SU-DHL-6 (cell line): Measurements from ENCODE around the gene NR2F1-AS1.

Experiments
- H2AFZ ChIP-seq: fragments of 200-600 bp; sonication (generic); 2 replicates; pipeline ENCODE4 v1.6.1; 2014; ENCODE audit warnings: low read depth, mild to moderate bottlenecking, moderate library complexity, mixed read lengths, antibody characterized with exemption, low read length; ENCODE audit not compliant: severe bottlenecking
- H3F3A ChIP-seq: fragments of 200-600 bp; shearing (Covaris generic); 2 replicates; pipeline ENCODE4 v1.6.0; 2016; ENCODE audit warnings: antibody characterized with exemption, mild to moderate bottlenecking; ENCODE audit not compliant: insufficient read depth
- H3K27ac ChIP-seq: fragments of 200-600 bp; sonication (generic); 2 replicates; pipeline ENCODE4 v1.5.1; 2016; ENCODE audit warnings: low read depth, mild to moderate bottlenecking, low read length, moderate library complexity, mixed read lengths
- H3K27me3 ChIP-seq: fragments of 200-600 bp; sonication (generic), shearing (Covaris generic); 2 replicates; pipeline ENCODE4 v1.6.0; 2014; ENCODE audit warnings: mild to moderate bottlenecking, low read length
- H3K36me3 ChIP-seq: fragments of 200-600 bp; sonication (generic); 2 replicates; pipeline ENCODE4 v1.6.1; 2014; ENCODE audit warnings: mild to moderate bottlenecking, low read length, mixed read lengths
- H3K4me2 ChIP-seq: fragments of 300-600, 200-600 bp; shearing (Covaris generic), sonication (generic); 2 replicates; pipeline ENCODE4 v1.6.0; 2014; ENCODE audit warnings: low read length, low read depth, mild to moderate bottlenecking; ENCODE audit not compliant: poor library complexity, severe bottlenecking
- H3K4me3 ChIP-seq: fragments of 200-600 bp; sonication (generic); 2 replicates; pipeline ENCODE4 v1.5.1; 2014; ENCODE audit warnings: antibody characterized with exemption, low read length, mild to moderate bottlenecking, mixed read lengths; ENCODE audit not compliant: insufficient read depth, poor library complexity, severe bottlenecking
- H3K79me2 ChIP-seq: fragments of 200-600 bp; sonication (generic); 2 replicates; pipeline ENCODE4 v1.6.1; 2014; ENCODE audit warnings: mild to moderate bottlenecking, low read length, moderate library complexity; ENCODE audit not compliant: insufficient read depth
- H3K9ac ChIP-seq: fragments of 200-600 bp; sonication (generic); 2 replicates; pipeline ENCODE4 v1.7.0; 2014; ENCODE audit warnings: mild to moderate bottlenecking, low read length
- H3K9me2 ChIP-seq: fragments of 200-600 bp; sonication (generic); replicated peaks from 2 replicates; pipeline ENCODE4 v1.6.1; 2014; ENCODE audit warnings: low read length; ENCODE audit not compliant: insufficient read depth
- H3K9me3 ChIP-seq: fragments of 200-600 bp; sonication (generic); 2 replicates; pipeline ENCODE4 v1.6.1; 2014; ENCODE audit warnings: low read length, mixed read lengths; ENCODE audit not compliant: insufficient read depth
- H4K20me1 ChIP-seq: fragments of 200-600 bp; sonication (generic); 2 replicates; pipeline ENCODE4 v1.6.1; 2014; ENCODE audit warnings: low read depth, mild to moderate bottlenecking, antibody characterized with exemption, low read length, moderate library complexity, mixed read lengths
- EZH2phosphoT487 ChIP-seq: fragments of 200-600 bp; sonication (generic), shearing (Covaris generic); conservative IDR thresholded peaks from 2 replicates; pipeline ENCODE4 v1.6.1; 2018; ENCODE audit warnings: mild to moderate bottlenecking, antibody characterized with exemption, low read length, moderate library complexity, mixed read lengths
- TF ChIP-seq, protein P1 (sequence below): fragments of 200-600 bp; sonication (generic); IDR thresholded peaks from one replicate; pipeline ENCODE4 v1.5.1; 2017; ENCODE audit warnings: antibody characterized with exemption, mild to moderate bottlenecking, low read length, moderate library complexity; ENCODE audit not compliant: insufficient read depth, poor library complexity, severe bottlenecking

NR2F1-AS1 gene

DNA sequence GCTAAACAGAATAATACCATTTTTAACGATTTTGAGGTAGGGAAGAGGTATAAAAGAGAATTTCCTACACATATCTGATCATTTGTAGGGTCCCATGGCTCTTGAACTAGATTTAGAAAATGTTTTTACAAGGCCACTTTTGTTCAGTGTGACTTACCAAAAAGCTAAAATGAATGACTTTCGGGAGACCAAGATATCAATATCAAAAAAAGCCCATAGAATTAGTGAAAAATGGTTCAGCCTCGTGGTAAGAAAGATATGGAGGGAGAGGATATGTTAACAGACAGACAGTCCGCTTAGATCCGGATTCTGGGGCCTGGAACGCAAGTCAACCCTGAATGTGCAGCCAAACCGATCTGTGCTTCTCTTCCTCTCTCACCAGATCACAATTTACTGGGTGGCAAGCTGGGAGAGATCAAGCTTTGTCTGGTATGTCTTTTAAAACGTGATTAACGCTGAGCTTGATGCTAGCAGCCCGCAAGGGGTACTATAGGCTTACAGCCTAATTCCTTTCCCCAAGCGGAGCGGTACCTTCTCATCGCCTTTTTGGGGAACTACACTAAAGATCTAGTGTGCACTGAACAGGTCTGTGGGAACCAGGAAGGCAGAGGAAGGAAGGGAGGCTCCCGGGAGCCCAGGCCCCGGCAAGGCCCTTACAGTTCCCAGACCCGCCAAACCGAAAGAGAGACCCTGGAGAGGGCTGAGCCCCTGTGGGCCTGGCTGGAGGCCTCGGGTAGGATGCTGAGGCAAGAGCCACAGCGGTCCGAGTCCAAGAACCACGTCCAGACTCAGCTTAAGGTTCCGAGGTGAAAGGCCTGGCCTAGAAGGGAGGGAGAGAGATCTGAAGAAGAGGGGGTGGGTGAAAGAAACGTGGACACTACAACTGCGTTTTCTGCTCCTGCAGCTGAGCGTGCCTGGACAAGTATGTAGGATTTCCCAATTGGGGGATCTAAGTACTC lies 2.9 kb downstream of the NR2F1-AS1 start:
- Histone ChIP-seq H3K36me3 (no peaks in the 10 kb centered on the region), H2AFZ (no peak overlapping the region), H3K4me2 (no peak overlapping the region), H3K79me2 (no peaks in the 10 kb centered on the region), H3K27ac (no peak overlapping the region), H3K9me3 (no peaks in the 10 kb centered on the region), H3K9me2 (no peaks in the 10 kb centered on the region), H3F3A (peaks cover 1% of the 10 kb centered on the region; the same call in 1 of the 2 replicates), H3K27me3 (no peaks in the 10 kb centered on the region), H4K20me1 (no peaks in the 10 kb centered on the region), H3K9ac (no peak overlapping the region), H3K4me3 (no peak overlapping the region)
- TF ChIP-seq EZH2phosphoT487, result no peak
- TF ChIP-seq, protein P1, sequence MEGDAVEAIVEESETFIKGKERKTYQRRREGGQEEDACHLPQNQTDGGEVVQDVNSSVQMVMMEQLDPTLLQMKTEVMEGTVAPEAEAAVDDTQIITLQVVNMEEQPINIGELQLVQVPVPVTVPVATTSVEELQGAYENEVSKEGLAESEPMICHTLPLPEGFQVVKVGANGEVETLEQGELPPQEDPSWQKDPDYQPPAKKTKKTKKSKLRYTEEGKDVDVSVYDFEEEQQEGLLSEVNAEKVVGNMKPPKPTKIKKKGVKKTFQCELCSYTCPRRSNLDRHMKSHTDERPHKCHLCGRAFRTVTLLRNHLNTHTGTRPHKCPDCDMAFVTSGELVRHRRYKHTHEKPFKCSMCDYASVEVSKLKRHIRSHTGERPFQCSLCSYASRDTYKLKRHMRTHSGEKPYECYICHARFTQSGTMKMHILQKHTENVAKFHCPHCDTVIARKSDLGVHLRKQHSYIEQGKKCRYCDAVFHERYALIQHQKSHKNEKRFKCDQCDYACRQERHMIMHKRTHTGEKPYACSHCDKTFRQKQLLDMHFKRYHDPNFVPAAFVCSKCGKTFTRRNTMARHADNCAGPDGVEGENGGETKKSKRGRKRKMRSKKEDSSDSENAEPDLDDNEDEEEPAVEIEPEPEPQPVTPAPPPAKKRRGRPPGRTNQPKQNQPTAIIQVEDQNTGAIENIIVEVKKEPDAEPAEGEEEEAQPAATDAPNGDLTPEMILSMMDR, result no peak

DNA sequence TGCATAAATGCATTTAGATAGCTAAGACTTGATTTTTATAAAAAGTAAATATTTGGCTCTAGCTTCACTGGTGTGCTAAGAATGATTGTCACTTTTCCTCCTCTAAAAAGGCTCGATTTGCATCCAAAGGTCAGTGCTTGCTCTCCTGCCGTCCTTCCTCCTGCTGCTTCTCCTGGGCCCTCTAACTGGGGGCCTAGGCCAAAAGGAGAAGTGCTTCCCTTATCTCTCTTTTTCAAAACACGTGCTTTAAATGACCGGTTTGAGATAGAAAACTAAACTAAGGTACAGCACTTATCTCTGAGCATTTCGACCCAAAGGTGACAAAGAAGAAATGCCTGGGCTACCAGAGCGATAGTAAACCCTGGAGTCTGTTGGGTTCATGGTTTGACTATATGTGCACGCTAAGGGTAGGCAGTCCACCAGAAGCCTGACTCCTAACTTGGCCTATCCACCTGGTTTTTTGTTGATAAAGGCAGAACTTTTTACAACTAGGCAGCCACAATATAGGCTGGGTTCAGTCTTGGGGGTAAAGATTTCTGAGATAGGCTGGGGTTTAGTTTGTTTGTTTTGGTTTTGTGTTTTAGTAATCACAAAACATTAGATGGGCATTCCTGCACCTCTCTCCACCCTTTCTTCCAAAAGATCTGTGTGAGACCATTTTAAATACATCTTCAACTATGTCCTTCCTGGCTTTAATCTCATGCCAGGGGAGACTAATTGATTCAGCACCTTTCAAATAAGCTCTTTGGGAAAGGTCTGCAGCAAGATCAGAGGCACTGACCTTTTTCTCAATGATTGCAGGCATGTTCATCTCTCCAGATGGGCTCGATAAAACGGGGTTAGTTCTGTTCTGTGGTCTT lies 3.8 kb downstream of the NR2F1-AS1 start:
- TF ChIP-seq, protein P1, result no peak
- no peak for TF ChIP-seq EZH2phosphoT487
- Histone ChIP-seq H3K27ac (no peak overlapping the region), H3K27me3 (no peaks in the 10 kb centered on the region), H3K36me3 (no peaks in the 10 kb centered on the region), H3K9me3 (no peaks in the 10 kb centered on the region), H3K79me2 (no peaks in the 10 kb centered on the region), H3K9ac (no peak overlapping the region), H3F3A (no peaks in the 10 kb centered on the region), H3K4me3 (no peak overlapping the region), H4K20me1 (no peaks in the 10 kb centered on the region), H3K4me2 (no peak overlapping the region), H3K9me2 (no peaks in the 10 kb centered on the region), H2AFZ (no peak overlapping the region)

DNA sequence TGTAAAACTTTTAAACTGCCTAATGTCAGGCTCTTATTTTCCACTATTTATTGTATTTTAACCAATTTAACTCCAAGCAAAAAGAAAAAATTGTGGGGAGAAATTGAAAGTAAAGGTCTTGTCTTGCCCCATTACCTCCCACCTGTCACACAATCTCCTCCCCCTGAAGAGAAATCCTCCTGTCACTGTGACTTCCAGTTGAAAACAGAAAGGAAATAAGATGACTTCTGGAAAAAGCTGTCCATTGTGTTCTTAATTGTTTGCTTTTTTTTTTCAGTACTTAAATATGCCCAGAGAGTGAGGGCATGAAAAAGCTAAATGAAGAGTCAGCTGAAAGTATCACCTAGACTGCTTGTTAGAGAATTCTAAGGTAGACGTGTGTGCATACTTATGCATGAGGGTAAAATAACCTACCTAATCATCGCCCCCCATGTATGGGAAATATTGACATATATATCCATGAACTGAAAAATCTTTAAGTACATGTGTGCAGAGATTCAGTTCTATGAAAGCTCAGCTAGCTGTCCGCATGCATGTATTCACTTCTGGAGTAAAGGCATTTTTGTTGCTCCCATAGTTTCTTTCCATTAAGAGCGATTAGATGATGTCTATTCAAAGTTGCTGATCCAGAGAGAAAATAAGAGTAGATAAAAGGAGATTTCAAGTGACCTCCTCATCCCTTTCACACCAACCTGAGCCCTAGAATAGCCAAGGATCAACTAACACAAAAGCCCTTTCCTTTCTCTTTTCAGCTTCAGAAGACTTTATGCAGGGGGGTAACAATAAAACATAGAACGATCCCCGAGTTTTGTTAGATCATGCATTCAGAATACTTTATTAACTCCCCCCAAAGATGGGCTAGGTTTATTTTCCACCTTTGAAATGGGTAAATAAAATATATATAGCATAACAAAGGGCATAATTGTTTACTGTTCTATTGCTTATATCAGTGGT lies 5.3 kb downstream of the NR2F1-AS1 start:
- Histone ChIP-seq H2AFZ (no peak overlapping the region), H3K27ac (no peak overlapping the region), H3K36me3 (no peaks in the 10 kb centered on the region), H3K9ac (no peak overlapping the region), H3K9me2 (no peaks in the 10 kb centered on the region), H3K79me2 (no peaks in the 10 kb centered on the region), H3K9me3 (no peaks in the 10 kb centered on the region), H3K4me3 (no peak overlapping the region), H3K27me3 (no peaks in the 10 kb centered on the region), H3K4me2 (no peak overlapping the region), H4K20me1 (no peaks in the 10 kb centered on the region), H3F3A (no peaks in the 10 kb centered on the region)
- TF ChIP-seq EZH2phosphoT487, result no peak
- TF ChIP-seq, protein P1, result no peak
